Skin of body (tissue), 2 donors: Measurements from ENCODE around the gene IL9. TPM values are rescaled to one million over a fixed set of nuclear protein-coding genes. Genes with fewer than 3 reads are reported as not detected.
"Not testable (repeated sequence)": the region's sequence is repeated elsewhere in the genome, so short reads cannot be mapped to it uniquely, and the experiment has no call there.

Experiments used
- DNase-seq: peaks from one replicate; lab custom pipeline; 2025; lab: John Stamatoyannopoulos, UW
- total RNA-seq: library from RNA; depleted of rRNA; stranded (reverse); fragments of >200 nt; gene quantifications from one replicate; pipeline ENCODE4 v1.2.3, GENCODE V29; 2014

Gene IL9
- total RNA-seq, 1 donor from 2014 or later: not detected

- DNase-seq: no peak
Measured at GRCh38 chr5:135869276-135869675, 26.4 kb downstream of the IL9 start.

GRCh38 chr5:135868681-135869080, 27.0 kb downstream of the IL9 start:
- no peak for DNase-seq

- DNase-seq: no peak
Measured at GRCh38 chr5:135867599-135867998, 28.0 kb downstream of the IL9 start.

- DNase-seq: no peak
Measured at GRCh38 chr5:135866016-135866415, 29.6 kb downstream of the IL9 start.

GRCh38 chr5:135864503-135865435, 30.9 kb downstream of the IL9 start:
- no peak for DNase-seq

GRCh38 chr5:135862744-135863143, 32.9 kb downstream of the IL9 start:
- no peak for DNase-seq

- no peak for DNase-seq
Measured at GRCh38 chr5:135862086-135862485, 33.6 kb downstream of the IL9 start.

GRCh38 chr5:135861641-135862040, 34.0 kb downstream of the IL9 start:
- DNase-seq: no peak

- no peak for DNase-seq
Measured at GRCh38 chr5:135859641-135860040, 36.0 kb downstream of the IL9 start.

GRCh38 chr5:135859186-135859585, 36.5 kb downstream of the IL9 start:
- not testable (repeated sequence) for DNase-seq

- no peak for DNase-seq
Measured at GRCh38 chr5:135857630-135858311, 37.9 kb downstream of the IL9 start.

- no peak for DNase-seq
Measured at GRCh38 chr5:135851915-135852845, 43.5 kb downstream of the IL9 start.

- DNase-seq: no peak
Measured at GRCh38 chr5:135851186-135851914, 44.3 kb downstream of the IL9 start.

GRCh38 chr5:135850671-135851070, 45.0 kb downstream of the IL9 start:
- DNase-seq: no peak

GRCh38 chr5:135850231-135850630, 45.4 kb downstream of the IL9 start:
- DNase-seq: no peak

- no peak for DNase-seq
Measured at GRCh38 chr5:135847976-135848375, 47.7 kb downstream of the IL9 start.

- DNase-seq: no peak
Measured at GRCh38 chr5:135846311-135846710, 49.3 kb downstream of the IL9 start.

- DNase-seq: no peak
Measured at GRCh38 chr5:135843571-135844337, 51.9 kb downstream of the IL9 start.

- DNase-seq: no peak
Measured at GRCh38 chr5:135842737-135843136, 52.9 kb downstream of the IL9 start.
